DOHH2 (cell line): Measurements from ENCODE around the gene TMEFF2.

ENCODE experiments used
- H3F3A ChIP-seq: fragments of 200-600 bp; sonication (generic), shearing (Covaris generic); 2 replicates; pipeline ENCODE4 v1.6.0; 2016; ENCODE audit warnings: antibody characterized with exemption, mild to moderate bottlenecking; ENCODE audit not compliant: control insufficient read depth, insufficient read depth
- H3K27ac ChIP-seq: fragments of 200-600 bp; sonication (generic); 2 replicates; pipeline ENCODE4 v1.5.1; 2014; ENCODE audit warnings: low read depth, mild to moderate bottlenecking, low read length, moderate library complexity
- H3K27me3 ChIP-seq: fragments of 200-600 bp; sonication (generic); 2 replicates; pipeline ENCODE4 v1.6.1; 2014; ENCODE audit warnings: mild to moderate bottlenecking, low read length, mixed read lengths; ENCODE audit not compliant: control insufficient read depth
- H3K36me3 ChIP-seq: fragments of 200-600 bp; sonication (generic); 2 replicates; pipeline ENCODE4 v1.6.1; 2014; ENCODE audit warnings: mild to moderate bottlenecking, low read length, moderate library complexity, mixed read lengths; ENCODE audit not compliant: control insufficient read depth
- H3K4me1 ChIP-seq: fragments of 200-600 bp; sonication (generic); 2 replicates; pipeline ENCODE4 v1.6.1; 2014; ENCODE audit warnings: mild to moderate bottlenecking, low read length, mixed read lengths; ENCODE audit not compliant: control insufficient read depth
- H3K4me2 ChIP-seq: fragments of 200-600 bp; sonication (generic); 2 replicates; pipeline ENCODE4 v1.6.0; 2014; ENCODE audit warnings: mild to moderate bottlenecking, low read length, moderate library complexity
- H3K4me3 ChIP-seq: fragments of 200-600 bp; sonication (generic); 2 replicates; pipeline ENCODE4 v1.5.1; 2014; ENCODE audit warnings: mild to moderate bottlenecking, low read length, mixed read lengths
- H3K79me2 ChIP-seq: fragments of 200-600 bp; sonication (generic); 2 replicates; pipeline ENCODE4 v1.6.1; 2014; ENCODE audit warnings: mild to moderate bottlenecking, low read length, mixed read lengths; ENCODE audit not compliant: control insufficient read depth
- H3K9me2 ChIP-seq: fragments of 200-600 bp; sonication (generic); replicated peaks from 2 replicates; pipeline ENCODE4 v1.6.1; 2014; ENCODE audit warnings: mild to moderate bottlenecking, low read length, mixed read lengths; ENCODE audit not compliant: control insufficient read depth
- H3K9me3 ChIP-seq: fragments of 200-600 bp; sonication (generic); 2 replicates; pipeline ENCODE4 v1.6.1; 2014; ENCODE audit warnings: antibody characterized with exemption, low read length, mixed read lengths; ENCODE audit not compliant: control insufficient read depth, insufficient read depth
- H4K20me1 ChIP-seq: fragments of 200-600 bp; sonication (generic); 2 replicates; pipeline ENCODE4 v1.6.0; 2014; ENCODE audit warnings: low read depth, mild to moderate bottlenecking, antibody characterized with exemption, low read length, moderate library complexity; ENCODE audit not compliant: control insufficient read depth, insufficient read depth
- CTCF ChIP-seq: fragments of 200-600 bp; sonication (generic); IDR thresholded peaks from one replicate; pipeline ENCODE4 v1.5.1; 2014; ENCODE audit warnings: antibody characterized with exemption, mild to moderate bottlenecking, low read depth, low read length; ENCODE audit not compliant: poor library complexity, severe bottlenecking
- EZH2phosphoT487 ChIP-seq: fragments of 200-600 bp; sonication (generic); IDR thresholded peaks from 2 replicates; pipeline ENCODE4 v1.6.1; 2017; ENCODE audit warnings: borderline replicate concordance, mild to moderate bottlenecking, antibody characterized with exemption, low read length, moderate library complexity, mixed read lengths

Gene TMEFF2

GRCh38 chr2:191927319-191927867 is 267.3 kb downstream of the TMEFF2 start:
- no peak overlapping the region for H3K27ac ChIP-seq
- H3K9me3 ChIP-seq, result no peaks in the 10 kb centered on the region
- no peaks in the 10 kb centered on the region for H3K9me2 ChIP-seq
- no peak overlapping the region for H3K4me2 ChIP-seq
- H4K20me1 ChIP-seq, result no peaks in the 10 kb centered on the region
- no peak overlapping the region for H3K4me3 ChIP-seq
- no peaks in the 10 kb centered on the region for H3K79me2 ChIP-seq
- no peaks in the 10 kb centered on the region for H3K27me3 ChIP-seq
- TF ChIP-seq CTCF (no peak), EZH2phosphoT487 (no peak)
- no peaks in the 10 kb centered on the region for H3K36me3 ChIP-seq
- H3F3A ChIP-seq, result no peaks in the 10 kb centered on the region
- no peaks in the 10 kb centered on the region for H3K4me1 ChIP-seq

- Histone ChIP-seq H3K9me3 (no peaks in the 10 kb centered on the region), H3K27ac (no peak overlapping the region), H3K9me2 (no peaks in the 10 kb centered on the region), H3K79me2 (no peaks in the 10 kb centered on the region), H3K4me1 (no peaks in the 10 kb centered on the region), H3K4me2 (no peak overlapping the region), H4K20me1 (no peaks in the 10 kb centered on the region), H3F3A (no peaks in the 10 kb centered on the region), H3K27me3 (no peaks in the 10 kb centered on the region), H3K4me3 (no peak overlapping the region), H3K36me3 (no peaks in the 10 kb centered on the region)
- TF ChIP-seq EZH2phosphoT487, result no peak
- no peak for TF ChIP-seq CTCF
Measured at GRCh38 chr2:191926671-191927070, 268.1 kb downstream of the TMEFF2 start.

- no peak for TF ChIP-seq CTCF
- TF ChIP-seq EZH2phosphoT487, result no peak
- no peaks in the 10 kb centered on the region for H3K27me3 ChIP-seq
- no peak overlapping the region for H3K4me2 ChIP-seq
- H3K4me1 ChIP-seq, result no peaks in the 10 kb centered on the region
- H3K27ac ChIP-seq, result no peak overlapping the region
- no peaks in the 10 kb centered on the region for H3K9me2 ChIP-seq
- no peaks in the 10 kb centered on the region for H3K36me3 ChIP-seq
- H3K79me2 ChIP-seq, result no peaks in the 10 kb centered on the region
- H4K20me1 ChIP-seq, result no peaks in the 10 kb centered on the region
- H3F3A ChIP-seq, result no peaks in the 10 kb centered on the region
- H3K4me3 ChIP-seq, result no peak overlapping the region
- no peaks in the 10 kb centered on the region for H3K9me3 ChIP-seq
Measured at GRCh38 chr2:191923652-191923997, 271.1 kb downstream of the TMEFF2 start.
